ENCODE measurements around the gene MICOS13. TPM values are rescaled to one million over a fixed set of nuclear protein-coding genes. Genes with fewer than 3 reads are reported as not detected.
"Not testable (repeated sequence)": the region's sequence is repeated elsewhere in the genome, so short reads cannot be mapped to it uniquely, and the experiment has no call there.

MICOS13 gene
- total RNA-seq, 2 donors from 2014 or later: 29.5 to 38.7 TPM

DNA sequence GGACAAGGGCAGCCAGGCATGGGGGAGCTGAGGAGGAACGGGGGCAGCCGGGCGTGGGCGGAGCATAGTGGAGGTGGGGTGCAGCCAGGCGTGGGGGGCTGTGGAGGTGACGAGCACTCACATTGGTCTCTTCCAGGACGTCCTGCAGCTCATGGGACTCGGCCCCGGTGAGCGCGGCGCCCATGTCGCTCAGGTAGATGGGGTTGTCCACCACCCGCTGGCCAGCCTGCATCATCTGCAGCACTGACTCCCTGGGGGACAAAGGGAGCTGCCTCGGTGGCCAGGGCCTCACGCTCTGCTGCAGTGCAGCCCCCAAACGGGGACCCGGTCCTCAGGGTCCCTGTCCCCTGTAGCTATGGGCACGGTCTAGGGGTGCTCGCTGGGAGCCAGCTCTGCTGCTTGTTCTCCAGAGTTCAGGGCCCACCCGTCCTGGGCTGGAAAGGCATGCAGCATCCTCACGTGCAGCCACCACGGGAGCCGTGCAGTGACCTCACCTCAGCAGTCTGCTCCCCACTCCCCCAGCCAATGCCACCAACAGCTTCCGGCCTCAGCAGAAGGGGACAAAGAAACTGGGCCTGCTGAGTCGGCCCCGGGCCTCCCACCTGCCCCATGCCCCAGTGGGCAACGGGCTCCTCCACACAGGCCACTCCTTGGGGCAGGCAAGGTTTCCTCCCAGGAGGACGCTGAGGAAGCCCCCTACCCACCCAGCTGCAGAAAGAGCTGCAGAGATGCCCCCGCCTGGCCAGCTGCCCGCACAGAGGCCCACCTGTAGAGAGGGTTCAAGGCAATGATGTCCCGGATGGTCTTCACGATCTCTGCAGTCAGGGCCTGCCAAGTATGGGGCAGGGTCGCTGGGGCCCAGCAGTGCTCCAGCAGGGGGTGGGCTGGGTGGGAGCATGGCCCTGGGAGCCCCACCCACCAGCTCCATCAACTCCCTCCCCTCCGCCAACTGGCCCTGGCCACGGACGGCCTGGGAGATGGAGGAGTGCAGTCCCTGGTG is 27.6 kb upstream of the MICOS13 start:
- H3K36me3 Mint-ChIP-seq (ENCODE audit: low read depth): peaks cover 98% of the 10 kb centered on the region
- no peaks in the 10 kb centered on the region for H3K9me3 Mint-ChIP-seq
- H3K4me1 Mint-ChIP-seq: peaks cover 5% of the 10 kb centered on the region
- ATAC-seq (replicated peaks): peak; percentile 28
- H3K4me3 Mint-ChIP-seq: no peak overlapping the region
- no peaks in the 10 kb centered on the region for H3K27me3 Mint-ChIP-seq
- no peak overlapping the region for H3K27ac Mint-ChIP-seq

DNA sequence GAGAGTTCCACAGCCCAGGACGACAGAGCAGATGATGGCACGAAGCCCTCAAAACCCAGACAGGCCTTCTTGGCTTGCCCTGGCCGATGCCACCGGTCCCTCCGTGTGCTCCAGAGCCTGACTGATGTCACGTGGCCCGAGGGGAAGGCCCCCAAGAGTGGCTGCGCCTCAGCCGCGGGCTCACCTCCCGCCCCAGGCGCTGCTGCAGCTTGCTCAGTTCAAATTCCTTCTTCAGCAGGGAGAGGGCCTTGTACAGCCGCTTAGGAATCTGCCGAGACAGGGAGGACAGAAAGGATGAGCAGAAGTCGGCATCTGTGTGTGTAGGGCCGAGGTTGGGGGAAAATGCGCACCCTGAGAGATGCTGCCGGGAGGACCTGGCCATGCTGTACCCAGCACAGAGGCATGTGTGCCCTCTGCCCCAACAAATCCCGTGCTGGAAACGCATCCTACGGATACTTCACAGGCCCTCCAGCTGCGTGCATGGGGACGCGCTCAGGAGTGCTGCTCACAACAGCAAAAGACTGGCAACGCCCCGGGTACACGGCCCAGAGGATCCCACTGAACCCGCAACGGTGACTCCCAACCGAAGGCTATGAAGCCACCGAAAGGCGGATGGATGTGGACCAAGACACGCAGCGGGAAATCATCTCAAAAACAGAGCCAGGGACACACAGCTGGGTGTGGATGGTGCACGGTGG is 26.7 kb upstream of the MICOS13 start:
- Mint-ChIP-seq H3K9me3 (no peaks in the 10 kb centered on the region), H3K4me1 (peaks cover 5% of the 10 kb centered on the region), H3K27me3 (no peaks in the 10 kb centered on the region), H3K4me3 (no peak overlapping the region), H3K27ac (no peak overlapping the region), H3K36me3 (ENCODE audit: low read depth) (peaks cover 92% of the 10 kb centered on the region)
- ATAC-seq (replicated peaks): no peak

DNA sequence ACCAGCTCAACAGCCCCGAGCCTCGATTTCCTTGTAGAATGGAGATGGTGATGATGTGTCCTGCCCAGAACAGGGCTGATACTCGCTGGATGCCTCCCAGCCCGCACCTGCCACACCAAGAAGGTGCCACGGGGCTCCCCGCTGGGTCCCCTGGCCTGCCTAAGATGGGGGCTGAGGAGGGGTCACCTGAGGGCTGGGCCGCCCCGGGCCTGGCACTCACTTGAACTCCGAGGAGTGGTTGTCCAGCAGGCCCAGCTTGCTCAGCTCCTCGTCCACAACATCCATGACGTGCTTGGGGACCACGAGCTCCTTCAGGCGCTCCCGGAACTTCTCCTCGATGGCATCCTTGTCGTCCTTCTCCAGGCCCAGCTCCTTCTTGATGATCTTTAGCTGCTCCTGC is 25.2 kb upstream of the MICOS13 start:
- ATAC-seq (replicated peaks): no peak
- Mint-ChIP-seq H3K27me3 (no peaks in the 10 kb centered on the region), H3K27ac (no peak overlapping the region), H3K4me3 (no peak overlapping the region), H3K36me3 (ENCODE audit: low read depth) (peaks cover 92% of the 10 kb centered on the region), H3K9me3 (no peaks in the 10 kb centered on the region), H3K4me1 (peaks cover 5% of the 10 kb centered on the region)

DNA sequence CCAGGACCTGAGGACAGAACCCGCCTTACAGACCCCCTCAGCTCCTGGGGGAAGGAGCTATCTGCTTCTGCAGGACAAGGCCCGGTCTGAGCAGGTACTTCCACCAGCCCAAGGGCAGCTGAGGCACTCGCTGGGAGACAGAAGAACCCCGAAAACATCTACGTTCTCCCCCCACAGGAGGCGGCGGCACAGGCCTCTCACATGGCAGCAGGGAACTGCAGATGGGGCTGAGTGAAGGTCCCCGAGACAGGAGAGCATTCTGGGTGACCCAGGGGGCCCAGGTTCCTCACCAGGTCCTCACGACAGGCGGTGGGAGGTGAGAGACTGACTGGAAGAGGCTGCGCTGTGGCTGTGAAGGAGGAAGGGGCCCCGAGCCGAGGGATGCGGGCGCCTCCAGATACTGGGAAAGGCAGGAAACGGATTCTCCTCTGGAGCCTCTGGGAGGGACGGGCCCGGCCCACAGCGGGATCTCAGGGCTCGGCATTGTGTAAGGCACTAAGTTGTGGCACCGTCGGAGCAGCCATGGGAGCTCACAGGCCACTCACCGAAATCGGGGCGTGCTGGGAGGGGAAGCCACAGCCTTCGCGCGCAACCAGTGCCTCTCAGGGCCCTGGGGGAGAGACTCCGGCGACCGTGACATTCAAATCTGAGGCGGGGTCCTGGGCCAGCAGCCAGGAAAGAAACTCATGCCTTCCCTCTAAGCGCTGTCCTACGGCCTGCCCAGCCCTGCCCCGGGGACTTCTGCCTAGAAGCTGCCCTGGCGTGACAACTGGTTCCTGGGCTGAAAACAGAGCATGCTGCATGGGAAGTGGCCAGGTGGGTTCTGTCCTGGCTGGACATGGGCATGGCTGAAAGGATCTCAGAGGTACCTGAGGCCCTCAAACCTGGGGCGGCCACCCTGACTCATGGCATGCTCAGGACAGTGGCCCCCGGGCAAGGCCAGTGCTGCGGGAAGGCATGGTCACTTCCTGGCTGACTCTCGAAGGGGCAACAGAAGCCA is 23.8 kb upstream of the MICOS13 start:
- Mint-ChIP-seq H3K36me3 (ENCODE audit: low read depth) (peaks cover 88% of the 10 kb centered on the region), H3K4me3 (no peak overlapping the region), H3K27ac (no peak overlapping the region), H3K4me1 (peaks cover 5% of the 10 kb centered on the region), H3K9me3 (no peaks in the 10 kb centered on the region), H3K27me3 (no peaks in the 10 kb centered on the region)
- no peak for ATAC-seq (replicated peaks)

DNA sequence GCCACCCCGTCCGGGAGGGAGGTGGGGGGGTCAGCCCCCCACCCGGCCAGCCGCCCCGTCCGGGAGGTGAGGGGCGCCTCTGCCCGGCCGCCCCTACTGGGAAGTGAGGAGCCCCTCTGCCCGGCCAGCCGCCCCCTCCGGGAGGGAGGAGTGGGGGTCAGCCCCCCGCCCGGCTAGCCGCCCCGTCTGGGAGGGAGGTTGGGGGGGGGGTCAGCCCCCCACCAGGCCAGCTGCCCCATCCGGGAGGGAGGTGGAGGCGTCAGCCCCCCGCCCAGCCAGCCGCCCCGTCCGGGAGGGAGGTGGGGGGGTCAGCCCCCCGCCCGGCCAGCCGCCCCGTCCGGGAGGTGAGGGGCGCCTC is 21.7 kb upstream of the MICOS13 start:
- peaks cover 85% of the 10 kb centered on the region for H3K36me3 Mint-ChIP-seq (ENCODE audit: low read depth)

DNA sequence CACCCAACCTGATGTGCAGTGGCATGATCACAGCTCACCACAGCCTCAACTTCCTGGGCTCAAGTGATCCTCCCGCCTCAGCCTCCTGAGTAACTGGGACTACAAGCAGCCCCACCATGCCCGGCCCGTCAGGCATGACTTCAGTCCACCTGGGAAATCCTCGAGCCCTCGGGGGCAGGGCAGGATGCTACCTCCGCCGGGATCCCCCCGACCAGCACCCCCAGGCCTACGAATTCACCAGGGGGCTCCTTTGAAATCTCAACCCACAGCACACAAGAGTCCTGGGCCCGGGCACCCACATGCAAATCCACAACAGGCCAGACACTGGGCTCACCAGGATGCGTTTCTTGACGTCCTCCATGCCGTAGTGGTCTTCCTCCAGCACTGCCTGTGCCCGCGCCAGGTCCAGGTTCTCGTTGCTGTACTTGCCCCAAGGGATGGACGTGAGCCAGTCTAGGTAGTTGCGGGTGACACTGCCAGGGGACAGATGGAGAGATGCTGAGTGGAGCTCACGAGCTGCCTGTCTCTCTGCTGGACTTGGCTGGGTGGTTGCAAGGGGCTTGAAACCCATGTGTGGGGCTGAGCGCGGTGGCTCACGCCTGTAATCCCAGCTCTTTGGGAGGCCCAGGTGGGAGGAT is 20.3 kb upstream of the MICOS13 start:
- no peaks in the 10 kb centered on the region for H3K9me3 Mint-ChIP-seq
- H3K27me3 Mint-ChIP-seq: no peaks in the 10 kb centered on the region
- ATAC-seq (replicated peaks): no peak
- H3K4me3 Mint-ChIP-seq: no peak overlapping the region
- H3K27ac Mint-ChIP-seq: no peak overlapping the region
- H3K4me1 Mint-ChIP-seq: peaks cover 5% of the 10 kb centered on the region
- H3K36me3 Mint-ChIP-seq (ENCODE audit: low read depth): peaks cover 80% of the 10 kb centered on the region

More for the DNA sequence above, 21.7 kb upstream of the MICOS13 start:
- not testable (repeated sequence) for H3K9me3 Mint-ChIP-seq; H3K4me1 Mint-ChIP-seq; ATAC-seq (replicated peaks); H3K27ac Mint-ChIP-seq; H3K27me3 Mint-ChIP-seq; H3K4me3 Mint-ChIP-seq

DNA sequence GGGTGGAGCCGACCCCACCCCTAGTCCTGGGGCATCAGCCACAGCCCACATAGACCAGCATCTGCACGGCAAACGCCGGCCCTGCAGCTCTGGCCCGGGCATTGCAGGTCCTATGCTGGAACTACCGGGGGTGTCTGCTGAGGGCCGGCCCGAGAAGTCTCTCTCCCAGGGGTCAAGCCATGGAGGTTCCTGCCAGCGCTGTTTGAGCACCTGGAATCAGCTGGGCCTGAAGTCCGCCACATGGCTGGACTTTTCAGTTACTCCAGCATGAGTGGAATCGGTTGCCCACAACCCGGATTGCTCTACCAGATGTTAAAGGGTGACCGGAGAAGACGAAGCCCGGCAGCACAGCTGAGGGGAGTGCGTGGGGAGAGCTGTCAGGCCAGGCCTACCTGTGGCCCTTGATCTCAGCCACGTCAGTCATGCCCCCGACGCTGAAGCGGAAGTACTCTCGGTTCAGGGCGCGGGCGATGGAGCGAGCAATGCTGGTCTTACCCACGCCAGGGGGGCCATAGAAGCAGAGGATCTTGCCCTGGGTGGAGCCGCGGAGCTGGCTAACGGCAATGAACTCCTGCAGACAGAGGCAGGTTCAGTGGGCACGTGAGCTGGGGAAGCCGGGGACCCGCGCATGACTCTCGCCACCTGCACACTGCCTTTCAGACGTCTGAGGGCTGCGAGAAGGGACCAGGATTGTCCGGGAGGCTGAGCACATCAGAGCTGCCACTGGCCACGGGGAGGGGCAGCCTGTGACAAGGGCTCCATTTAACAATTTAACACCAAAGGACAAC is 18.5 kb upstream of the MICOS13 start:
- H3K36me3 Mint-ChIP-seq (ENCODE audit: low read depth): peaks cover 81% of the 10 kb centered on the region

DNA sequence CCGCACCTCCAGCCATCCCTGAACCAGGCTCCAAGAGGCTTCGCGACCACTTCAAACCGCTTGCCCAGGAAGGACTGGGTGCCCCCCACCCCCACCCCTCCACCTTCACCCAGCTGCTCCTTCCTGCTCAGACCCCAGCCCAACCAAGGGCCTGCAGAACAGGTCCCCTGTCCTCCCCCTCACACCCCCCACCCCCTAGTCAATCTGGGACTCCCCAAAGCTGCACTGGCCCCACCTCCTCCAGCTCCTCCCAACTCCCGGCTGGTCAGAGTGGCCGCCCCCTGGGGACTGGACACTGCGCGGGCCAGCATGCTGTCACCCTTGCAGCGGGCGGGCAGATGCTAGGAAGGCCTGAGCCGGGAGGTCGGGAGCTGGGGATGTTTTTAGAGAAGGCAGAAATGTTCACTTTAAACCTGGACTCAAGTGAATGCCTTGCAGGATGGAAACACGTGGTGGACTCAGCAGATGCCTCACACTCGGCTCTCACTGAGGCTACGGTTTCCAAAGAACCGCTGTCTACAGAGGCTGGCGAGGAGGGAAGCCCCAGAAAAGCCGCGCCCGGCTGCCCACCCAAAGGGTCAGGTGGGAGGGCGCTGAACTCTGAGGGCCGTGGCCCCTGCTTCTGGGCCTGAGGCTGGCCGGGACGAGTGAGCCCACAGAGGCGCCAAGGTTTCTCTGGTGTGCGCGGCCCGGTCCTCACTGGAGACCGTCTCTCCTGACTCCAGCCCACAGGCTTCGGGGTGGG is 17.7 kb upstream of the MICOS13 start:
- Mint-ChIP-seq H3K27me3 (no peaks in the 10 kb centered on the region), H3K4me3 (no peak overlapping the region), H3K4me1 (peaks cover under 1% of the 10 kb centered on the region), H3K36me3 (ENCODE audit: low read depth) (peaks cover 81% of the 10 kb centered on the region), H3K9me3 (no peaks in the 10 kb centered on the region), H3K27ac (no peak overlapping the region)
- no peak for ATAC-seq (replicated peaks)

More for the DNA sequence above, 18.5 kb upstream of the MICOS13 start:
- H3K9me3 Mint-ChIP-seq: no peaks in the 10 kb centered on the region
- H3K4me1 Mint-ChIP-seq: peaks cover 5% of the 10 kb centered on the region
- no peaks in the 10 kb centered on the region for H3K27me3 Mint-ChIP-seq
- no peak overlapping the region for H3K4me3 Mint-ChIP-seq
- no peak for ATAC-seq (replicated peaks)
- peak overlapping the region; percentile 22 for H3K27ac Mint-ChIP-seq

DNA sequence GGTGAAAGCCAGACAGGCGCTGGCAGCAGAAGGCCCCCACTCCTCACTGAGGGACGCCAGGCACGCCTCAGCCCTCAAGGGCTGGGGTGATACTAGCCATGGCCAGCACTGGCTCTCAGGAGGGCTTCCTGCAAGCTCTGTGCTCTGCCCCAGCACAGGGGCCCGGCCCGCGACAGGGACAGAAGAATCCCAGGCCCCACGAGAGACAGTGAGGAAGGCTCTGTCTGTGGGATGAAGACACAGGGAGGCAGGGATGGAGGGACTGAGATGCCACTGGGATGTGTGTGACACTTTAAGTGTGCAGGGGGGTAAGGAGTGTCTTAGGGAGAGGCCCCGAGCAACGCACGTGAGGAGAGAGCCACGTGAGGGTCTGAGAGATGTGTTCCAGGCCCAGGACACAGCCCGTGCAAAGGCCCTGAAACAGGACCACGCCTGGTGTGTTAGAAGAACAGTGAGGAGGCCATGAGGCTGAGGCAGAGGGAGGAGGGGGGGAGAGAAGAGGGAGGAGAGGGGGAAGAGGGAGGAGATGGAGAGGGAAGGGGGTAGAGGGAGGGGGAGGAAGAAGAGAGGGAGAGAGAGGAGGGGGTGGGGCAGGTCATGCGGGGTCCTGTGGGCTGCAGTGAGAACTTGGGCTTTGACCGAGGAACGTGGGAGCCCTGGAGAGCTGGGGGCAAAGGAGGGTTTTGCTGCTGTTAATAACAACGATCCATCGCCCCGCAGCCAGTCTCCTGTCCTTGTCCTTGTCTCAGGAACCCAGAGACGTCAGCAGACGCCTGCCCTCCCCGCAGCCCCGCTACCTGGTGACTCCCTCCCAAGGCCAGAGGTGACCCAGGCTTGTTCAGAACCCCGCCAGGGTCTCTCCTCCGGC is 16.9 kb upstream of the MICOS13 start:
- Mint-ChIP-seq H3K4me3 (no peak overlapping the region), H3K4me1 (no peaks in the 10 kb centered on the region), H3K9me3 (no peaks in the 10 kb centered on the region), H3K27ac (peak overlapping the region; percentile 38), H3K36me3 (ENCODE audit: low read depth) (peaks cover 84% of the 10 kb centered on the region), H3K27me3 (no peaks in the 10 kb centered on the region)
- no peak for ATAC-seq (replicated peaks)

DNA sequence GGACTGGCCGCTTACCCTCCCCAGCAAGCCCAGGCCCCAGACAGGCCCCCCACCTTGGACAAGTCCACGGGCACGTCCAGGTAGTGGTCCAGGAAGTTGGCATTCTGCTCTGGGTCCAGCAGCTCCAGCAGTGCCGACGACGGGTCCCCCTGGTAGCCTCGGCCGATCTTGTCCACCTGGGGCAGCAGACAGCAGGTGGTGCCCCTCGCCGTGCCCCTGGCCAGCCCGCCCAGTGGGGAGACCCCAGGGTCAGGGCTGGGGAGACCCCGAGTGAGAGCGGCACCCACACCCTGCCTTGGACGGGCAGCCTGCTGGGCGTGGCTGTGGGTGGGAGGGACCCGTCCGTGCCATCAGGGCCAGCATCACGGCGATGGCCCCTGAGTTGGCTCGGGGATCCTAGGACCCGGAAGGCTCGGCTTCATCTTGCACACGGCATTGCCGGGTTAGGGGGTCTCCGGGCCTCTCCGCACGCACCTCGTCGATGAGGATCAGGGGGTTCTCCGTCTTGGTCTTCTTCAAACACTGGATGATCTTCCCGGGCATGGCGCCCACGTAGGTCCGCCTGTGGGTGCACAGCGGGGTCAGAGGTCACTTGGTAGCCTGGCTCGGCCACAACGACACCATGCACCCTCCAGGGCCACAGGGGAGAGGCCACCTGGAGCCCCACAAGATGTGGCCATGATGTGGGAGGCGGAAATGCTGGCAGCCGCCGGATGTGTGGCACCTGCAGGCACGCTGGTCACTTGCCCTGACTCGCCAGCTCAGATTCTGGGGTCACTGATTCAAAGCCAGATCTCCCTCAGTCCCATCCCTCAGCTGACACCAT is 16.1 kb upstream of the MICOS13 start:
- Mint-ChIP-seq H3K9me3 (no peaks in the 10 kb centered on the region), H3K27ac (peak overlapping the region; percentile 38)

DNA sequence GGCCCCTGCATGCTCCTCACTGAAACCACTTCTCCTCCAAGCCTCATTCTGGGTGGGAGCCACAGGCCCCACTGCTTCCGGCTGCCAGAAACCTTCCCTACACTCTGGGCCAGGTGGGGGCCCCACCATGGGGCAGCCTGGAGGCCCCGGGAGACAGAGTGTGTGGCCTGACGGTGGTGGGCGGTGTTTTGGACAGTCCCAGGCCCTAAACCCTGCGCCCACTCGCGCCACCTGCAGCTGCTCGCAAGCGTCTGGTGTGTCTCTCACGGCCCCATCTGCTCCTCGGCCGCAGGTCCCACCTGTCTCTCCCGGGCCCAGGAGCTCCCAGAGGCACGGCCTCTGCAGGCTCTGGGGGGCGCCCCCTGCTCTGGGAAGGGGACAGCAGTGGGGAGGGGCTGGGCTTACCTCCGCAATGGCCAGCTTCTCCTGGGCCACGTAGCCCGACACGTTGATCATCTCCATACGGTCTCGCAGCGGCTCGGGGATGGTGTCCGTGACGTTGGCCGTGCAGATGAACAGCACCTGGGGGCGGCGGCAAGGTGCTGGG is 15.4 kb upstream of the MICOS13 start:
- H3K27me3 Mint-ChIP-seq: no peaks in the 10 kb centered on the region
- H3K27ac Mint-ChIP-seq: no peak overlapping the region

More for the DNA sequence above, 16.1 kb upstream of the MICOS13 start:
- Mint-ChIP-seq H3K36me3 (ENCODE audit: low read depth) (peaks cover 86% of the 10 kb centered on the region), H3K4me1 (no peaks in the 10 kb centered on the region), H3K4me3 (no peak overlapping the region), H3K27me3 (no peaks in the 10 kb centered on the region)
- no peak for ATAC-seq (replicated peaks)

More for the DNA sequence above, 15.4 kb upstream of the MICOS13 start:
- Mint-ChIP-seq H3K9me3 (no peaks in the 10 kb centered on the region), H3K4me3 (no peak overlapping the region), H3K36me3 (ENCODE audit: low read depth) (peaks cover 86% of the 10 kb centered on the region), H3K4me1 (no peaks in the 10 kb centered on the region)
- no peak for ATAC-seq (replicated peaks)

All from activated T-helper 17 cell treated with anti-CD3 and anti-CD28 coated beads, Interleukin-2, amount 50 U/mL, for 72 hours (primary cell).